LoVo (cell line): ENCODE results near the gene STAT5B.
"Not testable (repeated sequence)": the region's sequence is repeated elsewhere in the genome, so short reads cannot be mapped to it uniquely, and the experiment has no call there.

ENCODE experiments used
- DNase-seq: peaks from one replicate; pipeline ENCODE4 v3.0.0-alpha.2; 2016; ENCODE audit warnings: low spot score

Gene STAT5B

GRCh38 chr17:42193969-42194899, 82.0 kb downstream of the STAT5B start, which contains the start of gene GHDC:
Gene GHDC (minus strand): TSS chr17:42194494. CDS start chr17:42193581, 913 bp downstream.
- DNase-seq = peak; percentile 88

DNA sequence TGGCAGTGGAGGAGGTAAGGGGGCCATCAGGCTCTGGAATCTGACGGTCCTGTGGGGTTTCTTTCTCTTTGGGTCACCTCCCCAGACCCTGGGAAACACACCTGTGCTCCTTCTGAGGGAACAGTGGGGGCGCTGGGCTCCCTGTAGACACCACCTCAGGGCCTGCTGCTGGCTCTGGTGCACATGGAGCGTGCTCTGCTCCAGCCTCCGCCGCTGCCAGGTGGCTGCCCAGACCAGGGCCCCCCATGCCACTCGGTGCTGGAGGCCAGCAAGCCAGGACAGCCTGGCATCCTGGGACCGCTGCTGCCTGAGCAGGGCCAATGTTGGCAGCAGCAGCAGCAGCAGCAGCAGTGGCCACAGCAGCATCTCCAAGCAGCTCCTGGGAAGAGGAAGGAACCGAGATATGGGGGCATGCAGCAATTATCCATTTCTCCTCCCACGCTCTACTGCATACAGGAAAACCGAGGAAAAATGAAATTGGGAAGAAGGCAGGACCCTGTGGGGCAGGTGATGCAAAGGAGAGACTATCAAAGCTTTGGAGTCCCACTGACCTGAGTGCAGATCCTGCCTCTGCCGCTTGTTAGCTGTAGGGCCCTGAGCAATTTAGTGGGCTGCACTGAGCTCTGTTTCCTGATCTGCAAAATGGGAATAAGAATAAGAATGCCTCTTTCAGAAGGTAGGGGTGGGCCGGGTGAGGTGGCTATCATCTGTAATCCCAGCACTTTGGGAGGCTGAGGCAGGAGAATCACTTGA, 82.8 kb downstream of the STAT5B start:
- no peak for DNase-seq

GRCh38 chr17:42192189-42193126, 83.7 kb downstream of the STAT5B start:
- DNase-seq = no peak

DNA sequence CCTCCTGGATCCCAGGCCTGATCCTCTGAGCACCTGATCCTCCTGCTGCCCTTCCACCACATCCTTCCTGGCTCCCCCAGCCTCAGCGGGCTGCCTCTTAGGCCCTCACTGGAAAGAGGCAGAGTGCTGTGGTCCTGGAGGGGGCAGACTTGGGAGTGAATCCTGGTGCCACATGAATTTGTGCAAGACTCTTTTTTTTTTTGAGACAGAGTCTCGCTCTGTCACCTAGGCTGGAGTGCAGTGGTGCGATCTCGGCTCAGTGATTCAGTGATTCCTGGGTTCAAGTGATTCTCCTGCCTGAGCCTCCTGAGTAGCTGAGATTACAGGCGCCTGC, 84.9 kb downstream of the STAT5B start:
- DNase-seq = no peak

GRCh38 chr17:42190491-42191274, 85.5 kb downstream of the STAT5B start:
- no peak for DNase-seq

DNA sequence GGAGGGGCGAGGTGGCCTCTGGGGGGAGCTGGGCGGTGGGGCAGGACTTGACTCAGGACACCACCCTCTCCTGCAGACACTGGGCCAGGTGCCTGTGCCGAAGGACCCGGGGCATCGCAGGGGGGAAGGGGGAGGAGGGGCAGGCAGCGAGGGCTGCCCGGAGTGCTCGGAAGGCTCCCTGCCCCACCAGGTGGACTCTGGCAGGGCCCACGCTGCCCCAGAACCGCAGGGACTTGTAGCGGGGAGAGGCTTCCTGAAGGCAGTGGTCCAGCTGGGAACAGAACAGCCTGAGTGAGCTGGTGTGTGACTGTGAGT, 86.6 kb downstream of the STAT5B start:
- DNase-seq = no peak

GRCh38 chr17:42188749-42189650, 87.2 kb downstream of the STAT5B start:
- no peak for DNase-seq

GRCh38 chr17:42187833-42188232, 88.4 kb downstream of the STAT5B start:
- no peak for DNase-seq

DNA sequence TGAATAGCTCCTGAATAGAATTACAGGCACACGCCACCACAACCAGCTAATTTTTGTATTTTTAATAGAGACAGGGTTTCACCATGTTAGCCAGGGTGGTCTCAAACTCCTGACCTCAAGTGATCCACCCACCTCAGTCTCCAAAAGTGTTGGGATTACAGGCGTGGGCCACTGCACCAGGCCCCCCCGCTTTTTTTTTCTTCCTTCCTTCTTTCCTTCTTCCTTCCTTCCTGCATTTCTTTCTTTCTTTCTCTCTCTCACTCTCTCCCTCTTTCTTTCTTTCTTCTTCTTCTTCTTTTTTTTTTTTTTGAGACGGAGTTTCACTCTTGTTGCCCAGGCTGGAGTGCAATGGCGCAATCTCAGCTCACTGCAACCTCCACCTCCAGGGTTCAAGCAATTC, 90.0 kb downstream of the STAT5B start:
- not testable (repeated sequence) for DNase-seq

GRCh38 chr17:42185621-42185930, 90.6 kb downstream of the STAT5B start:
- DNase-seq = no peak

DNA sequence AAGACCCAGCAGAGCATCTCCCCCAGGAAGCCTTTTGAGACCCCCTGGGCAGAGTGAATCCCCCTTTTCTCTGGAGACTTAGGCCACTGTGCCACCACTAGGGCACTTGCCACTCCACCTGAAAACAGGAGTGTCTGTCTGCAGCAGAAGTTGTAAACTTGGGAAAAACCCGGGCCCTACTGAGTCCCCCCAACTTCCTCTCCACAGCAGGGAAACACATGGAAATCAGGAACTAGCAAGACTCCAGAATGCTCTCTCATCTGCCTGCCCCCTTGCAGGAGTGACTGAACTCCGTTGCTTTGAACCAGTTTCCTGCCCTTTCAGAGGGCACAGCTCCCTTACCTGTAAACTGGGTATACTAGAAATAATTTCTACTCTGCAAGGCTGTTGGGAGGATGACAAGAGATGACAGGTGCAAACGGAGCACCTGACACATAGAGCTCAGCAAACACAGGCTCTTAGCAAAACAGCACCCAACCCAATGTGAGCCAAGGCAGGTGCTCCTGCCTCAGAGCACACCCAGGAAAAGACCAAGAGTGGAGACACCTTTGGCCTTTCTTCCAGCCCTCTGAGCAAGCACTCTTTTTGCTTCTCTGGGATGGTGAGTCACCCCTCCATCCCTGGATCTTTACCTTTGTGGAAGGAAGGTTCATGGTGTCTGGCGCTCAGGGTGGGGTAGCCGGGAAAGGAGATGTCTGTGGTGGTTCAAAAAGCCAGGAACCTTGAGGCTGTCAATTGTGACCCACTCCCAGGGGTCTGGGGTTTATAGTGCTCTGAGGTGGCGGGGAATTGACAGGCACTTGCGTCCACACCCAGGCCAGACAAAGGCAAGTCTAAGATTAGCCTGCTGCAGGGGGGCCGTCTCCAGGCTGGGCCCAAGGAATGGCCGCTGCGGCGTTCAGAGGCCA, 91.2 kb downstream of the STAT5B start, which contains the start of gene HCRT:
TSS of gene HCRT (minus strand) at position 740 of the 908 bp plus-strand sequence. CDS start at position 653, 87 bp downstream.
- DNase-seq = no peak

DNA sequence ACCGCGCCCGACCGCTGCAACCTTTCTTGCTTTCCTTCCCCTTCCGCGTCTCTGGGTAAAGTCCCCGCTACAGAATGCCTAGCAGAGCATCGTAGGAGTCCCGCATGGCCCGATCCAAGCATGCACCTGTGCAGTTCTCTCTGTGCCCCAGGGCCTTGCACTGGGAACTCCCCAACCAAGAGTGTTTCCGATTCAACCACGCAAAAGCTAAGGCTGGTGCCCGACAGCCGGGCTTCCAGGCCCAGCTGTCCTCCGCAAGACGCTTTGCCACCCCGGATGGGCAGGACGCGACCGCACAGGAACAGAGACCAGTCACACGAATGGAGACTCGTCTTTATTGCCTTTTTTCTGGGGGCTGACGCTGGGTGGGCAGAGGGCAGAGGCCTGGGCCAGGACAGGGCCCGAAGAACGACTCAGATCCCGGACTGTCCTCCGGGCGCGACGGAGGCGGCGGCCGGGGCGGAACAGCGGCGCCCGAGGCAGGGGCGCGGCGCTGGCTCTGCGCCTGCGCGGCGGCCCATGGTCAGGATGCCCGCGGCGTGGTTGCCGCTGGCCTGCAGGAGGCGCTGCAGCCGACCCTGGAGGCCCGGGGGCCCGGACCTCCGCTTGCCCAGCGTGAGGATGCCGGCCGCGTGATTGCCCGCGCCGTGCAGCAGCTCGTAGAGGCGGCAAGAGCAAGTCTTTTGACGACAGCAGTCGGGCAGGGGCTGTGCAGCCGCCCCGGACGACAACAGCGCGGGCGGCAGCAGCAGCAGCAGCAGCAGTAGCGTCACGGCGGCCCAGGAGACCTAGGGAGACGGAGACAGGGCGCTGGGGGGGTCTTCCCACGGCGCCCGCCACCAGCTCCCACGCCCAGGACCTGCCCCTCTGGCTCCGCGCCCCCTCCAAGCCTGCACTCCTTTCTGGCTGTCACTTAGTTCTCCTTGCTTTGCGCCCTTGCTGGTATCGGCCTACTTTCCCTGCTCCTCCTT, 92.2 kb downstream of the STAT5B start:
- DNase-seq = peak; percentile 83

DNA sequence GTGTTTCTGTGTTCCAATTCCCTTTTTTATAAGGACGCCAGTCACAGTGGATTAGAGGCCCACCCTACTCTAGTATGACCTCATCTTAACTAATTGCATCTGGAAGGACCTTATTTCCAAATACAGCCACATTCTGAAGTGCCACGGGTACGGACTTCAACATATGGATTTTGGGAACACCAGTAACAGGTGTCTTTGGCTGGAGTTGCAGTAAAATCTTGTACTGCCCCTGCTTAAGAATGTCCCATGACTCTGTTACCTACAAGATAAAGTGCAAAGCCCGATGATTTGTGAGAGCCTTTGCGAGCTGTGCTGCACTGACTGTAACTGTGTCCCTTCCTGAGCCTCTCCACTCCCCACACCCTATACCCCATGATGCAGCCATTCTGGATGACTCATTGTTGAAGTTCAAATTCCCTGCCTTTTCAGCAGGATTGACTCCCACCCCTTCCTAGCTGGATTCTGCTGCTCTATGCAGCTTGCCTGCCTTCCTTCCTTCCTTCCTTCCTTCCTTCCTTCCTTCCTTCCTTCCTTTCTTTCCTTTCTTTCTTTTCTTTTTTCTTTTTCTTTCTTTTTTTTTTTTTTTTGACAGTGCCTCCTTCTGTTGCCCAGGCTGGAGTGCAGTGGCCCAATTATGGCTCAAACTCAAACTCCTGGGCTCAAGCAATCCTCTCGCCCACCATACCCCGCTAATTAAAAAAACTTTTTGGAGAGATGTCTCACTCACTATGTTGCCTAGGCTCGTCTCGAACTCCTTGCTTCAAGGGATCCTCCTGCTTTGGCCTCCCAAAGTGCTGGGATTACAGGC, 93.1 kb downstream of the STAT5B start:
- peak; percentile 60 for DNase-seq

DNA sequence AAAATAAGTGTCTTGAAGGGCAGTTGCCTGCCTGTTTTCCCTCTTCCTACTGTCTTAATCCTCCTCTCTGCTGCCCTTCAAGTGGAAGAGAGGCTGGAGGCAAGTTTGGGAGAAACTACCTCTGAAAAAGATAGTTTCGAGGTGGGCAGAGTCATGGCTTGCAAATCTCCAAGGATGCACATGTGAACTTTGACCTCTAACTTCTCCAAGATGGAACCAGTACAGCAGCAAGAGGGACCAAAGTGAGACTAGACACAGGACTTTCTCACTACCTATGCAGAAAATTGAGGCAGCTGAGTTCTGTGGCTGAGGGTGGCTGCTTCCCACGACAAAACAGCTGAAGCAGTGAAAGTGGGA, 94.4 kb downstream of the STAT5B start:
- DNase-seq = no peak

- peak; percentile 56 for DNase-seq
Measured at GRCh38 chr17:42180922-42181850, 95.0 kb downstream of the STAT5B start, which contains the start of gene KCNH4. Gene KCNH4 (minus strand): TSS chr17:42181142. CDS start chr17:42180945, 197 bp downstream.

DNA sequence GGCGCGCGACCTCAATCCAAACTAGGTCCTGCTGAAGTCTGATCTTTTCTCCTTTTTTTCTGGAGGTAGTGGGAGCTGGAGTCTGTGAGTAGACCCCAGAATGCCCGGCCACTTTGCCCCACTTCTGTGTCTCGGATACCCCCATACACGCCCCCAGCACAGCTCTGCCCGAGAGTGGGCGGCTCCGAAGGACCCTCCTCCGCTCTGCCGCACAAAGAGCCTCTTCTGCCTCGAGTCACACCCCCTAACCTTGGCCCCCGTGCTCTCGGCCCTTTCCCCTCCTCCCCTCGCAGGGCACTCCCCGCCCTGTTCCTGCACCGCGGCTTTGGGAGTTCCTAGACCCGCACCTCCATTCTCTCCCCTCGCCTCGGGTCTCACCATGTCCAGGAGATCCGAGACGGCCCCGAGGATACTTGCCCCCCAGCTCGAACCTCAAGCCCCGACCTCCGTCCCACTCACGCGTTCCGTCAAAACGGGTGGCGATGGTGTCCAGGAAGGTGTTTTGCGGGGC, 95.7 kb downstream of the STAT5B start:
- no peak for DNase-seq
